Mononuclear cell (primary cell): Measurements from ENCODE around the gene OGFOD2. TPM values are rescaled to one million over a fixed set of nuclear protein-coding genes. Genes with fewer than 3 reads are reported as not detected.

Source experiments
- H3K27me3 ChIP-seq: 2 replicates; pipeline ENCODE4 v1.6.0; 2011; ENCODE audit warnings: low read length, control low read depth; ENCODE audit not compliant: insufficient read depth
- H3K4me1 ChIP-seq: 2 replicates; pipeline ENCODE4 v1.5.1; 2011; ENCODE audit warnings: mild to moderate bottlenecking, low read length, control low read depth; ENCODE audit not compliant: insufficient read depth
- H3K4me3 ChIP-seq: 2 replicates; pipeline ENCODE4 v1.5.1; 2011; ENCODE audit warnings: mild to moderate bottlenecking, low read length, moderate library complexity
- H3K9me3 ChIP-seq: 2 replicates; pipeline ENCODE4 v1.5.1; 2011; ENCODE audit warnings: low read depth, mild to moderate bottlenecking, control low read depth, low read length
- total RNA-seq: library from RNA; depleted of rRNA; stranded (reverse); fragments of >200 nt; gene quantifications from one replicate; pipeline ENCODE4 v1.2.3, GENCODE V29; 2012

Gene OGFOD2
- total RNA-seq, 1 donor, result 4.5 TPM

DNA sequence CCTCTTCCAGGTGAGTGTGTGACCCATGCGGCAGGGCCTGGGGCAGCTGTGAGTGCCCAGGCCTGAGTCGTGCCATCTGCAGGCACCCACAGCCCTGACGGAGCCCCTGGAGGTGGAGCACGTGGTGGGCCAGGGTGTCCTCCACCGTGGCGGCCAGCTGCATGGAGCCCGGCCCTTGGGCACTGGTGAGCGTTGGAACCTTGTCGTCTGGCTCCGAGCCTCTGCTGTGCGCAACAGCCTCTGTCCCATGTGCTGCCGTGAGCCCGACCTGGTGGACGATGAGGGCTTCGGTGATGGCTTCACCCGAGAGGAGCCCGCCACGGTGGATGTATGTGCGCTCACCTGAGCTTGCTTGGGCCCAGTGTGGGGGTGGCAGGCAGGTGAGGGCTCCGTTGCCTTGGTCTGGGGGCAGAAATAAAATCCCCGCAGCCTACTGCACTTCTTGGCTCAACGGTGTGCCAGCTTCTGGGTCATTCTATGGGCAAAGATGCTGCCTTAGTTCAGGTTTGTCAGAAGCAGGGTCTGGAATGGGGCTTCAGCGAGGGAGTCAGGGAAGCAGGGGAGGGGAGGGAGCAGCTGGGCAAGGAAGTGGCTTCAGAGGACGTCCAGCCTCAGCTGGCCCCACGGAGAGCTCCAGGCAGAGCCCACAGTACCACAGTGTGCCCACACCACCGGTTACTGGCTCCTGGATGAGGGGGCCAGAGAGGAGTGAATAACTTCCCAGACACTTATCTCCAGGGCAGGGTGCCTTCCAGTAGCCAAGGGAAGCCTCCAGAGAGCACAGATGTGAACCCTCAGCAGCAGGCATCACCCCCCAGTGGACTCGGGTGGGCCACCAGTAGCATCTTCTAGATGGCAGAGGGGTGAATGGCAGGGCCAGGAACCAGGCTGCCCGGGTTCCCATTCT lies 4.2 kb downstream of the OGFOD2 start:
- H3K9me3 ChIP-seq, result no peaks in the 10 kb centered on the region
- peaks cover 69% of the 10 kb centered on the region for H3K4me1 ChIP-seq
- H3K4me3 ChIP-seq, result peak overlapping the region; percentile 80

DNA sequence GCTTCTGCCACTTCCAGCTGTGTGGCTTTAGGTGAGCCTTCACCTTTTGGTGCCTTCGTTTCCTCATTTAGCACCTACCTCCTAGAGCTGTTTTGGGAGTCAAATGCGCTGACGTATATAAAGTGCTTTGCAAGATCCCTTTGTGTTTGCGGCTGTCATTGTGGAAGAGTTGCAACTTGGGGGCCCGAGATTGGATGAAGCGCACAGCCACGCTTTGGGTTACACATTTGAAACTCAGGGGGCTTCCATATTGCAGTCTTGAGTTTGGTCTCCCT lies 4.8 kb downstream of the OGFOD2 start:
- Histone ChIP-seq H3K27me3 (no peaks in the 10 kb centered on the region), H3K4me3 (peak overlapping the region; percentile 80), H3K9me3 (no peaks in the 10 kb centered on the region), H3K4me1 (peaks cover 74% of the 10 kb centered on the region)

More for the DNA sequence above, 4.2 kb downstream of the OGFOD2 start:
- no peaks in the 10 kb centered on the region for H3K27me3 ChIP-seq

DNA sequence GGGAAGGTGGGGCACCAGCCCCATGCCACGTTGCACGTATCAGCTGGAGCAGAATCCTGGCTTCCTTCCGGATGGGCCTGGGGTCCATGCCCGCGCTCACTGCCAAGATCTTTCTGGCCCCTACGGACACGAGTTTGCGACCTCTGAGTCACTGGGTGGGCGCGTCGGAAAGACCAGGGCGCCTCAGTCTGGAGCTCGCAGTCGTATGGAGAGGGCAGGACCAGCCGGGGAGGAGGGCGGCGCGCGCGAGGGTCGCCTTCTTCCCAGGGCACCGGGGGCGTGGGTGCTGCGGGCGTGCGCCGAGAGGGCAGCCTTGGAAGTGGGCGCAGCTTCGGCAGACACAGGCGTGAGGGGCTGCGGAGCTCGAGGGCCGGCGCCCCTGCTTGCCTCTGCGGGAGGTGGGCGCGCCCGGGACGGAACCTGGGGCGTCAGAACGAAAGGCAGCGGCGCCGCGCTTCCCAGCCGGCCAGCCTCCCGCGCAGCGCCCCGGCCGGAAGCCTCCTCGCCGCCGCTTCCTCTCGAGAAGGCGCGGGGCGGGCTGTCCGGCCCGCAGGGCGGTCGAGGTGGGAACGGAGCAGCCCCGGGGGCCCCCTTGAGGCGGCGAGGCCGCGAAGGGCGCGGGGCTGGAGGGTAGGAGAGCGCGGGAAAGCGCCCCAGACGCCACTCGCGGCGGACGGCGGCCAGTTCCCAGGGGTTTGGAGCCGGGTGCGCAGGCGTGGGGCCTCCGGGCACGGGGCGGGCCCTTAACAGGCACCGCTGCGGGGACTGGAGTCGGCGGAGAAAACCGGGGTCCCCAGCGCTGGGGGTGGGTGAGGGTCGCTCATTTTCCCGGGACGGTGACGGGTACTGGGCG lies 5.4 kb downstream of the OGFOD2 start, which contains the start of gene ARL6IP4:
ARL6IP4 (plus strand) TSS at position 499 of the 853 bp plus-strand sequence. CDS start 459 bp downstream, outside the sequence.
- no peaks in the 10 kb centered on the region for H3K27me3 ChIP-seq
- peak within 1 kb of the TSS; percentile 80 for H3K4me3 ChIP-seq
- no peaks in the 10 kb centered on the region for H3K9me3 ChIP-seq
- peaks cover 79% of the 10 kb centered on the region for H3K4me1 ChIP-seq

DNA sequence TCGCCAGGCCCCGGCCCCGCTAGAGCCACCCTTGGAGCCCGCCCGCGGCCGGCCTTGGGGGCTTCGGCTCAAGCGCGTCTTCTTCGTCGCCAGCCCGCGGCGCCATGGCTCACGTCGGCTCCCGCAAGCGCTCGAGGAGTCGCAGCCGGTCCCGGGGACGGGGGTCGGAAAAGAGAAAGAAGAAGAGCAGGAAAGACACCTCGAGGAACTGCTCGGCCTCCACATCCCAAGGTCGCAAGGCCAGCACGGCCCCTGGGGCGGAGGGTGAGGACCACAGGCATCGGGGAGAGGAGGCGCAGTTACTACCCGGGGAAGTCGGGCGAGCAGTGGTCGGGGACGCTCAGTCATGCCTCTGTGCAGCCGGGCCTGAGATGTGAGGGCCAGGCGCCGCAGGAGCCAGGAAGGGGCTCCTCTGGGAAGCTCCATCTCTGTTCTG lies 6.0 kb downstream of the OGFOD2 start:
- H3K4me3 ChIP-seq, result peak overlapping the region; percentile 80
- peaks cover 72% of the 10 kb centered on the region for H3K4me1 ChIP-seq
- H3K9me3 ChIP-seq, result no peaks in the 10 kb centered on the region
- no peaks in the 10 kb centered on the region for H3K27me3 ChIP-seq

DNA sequence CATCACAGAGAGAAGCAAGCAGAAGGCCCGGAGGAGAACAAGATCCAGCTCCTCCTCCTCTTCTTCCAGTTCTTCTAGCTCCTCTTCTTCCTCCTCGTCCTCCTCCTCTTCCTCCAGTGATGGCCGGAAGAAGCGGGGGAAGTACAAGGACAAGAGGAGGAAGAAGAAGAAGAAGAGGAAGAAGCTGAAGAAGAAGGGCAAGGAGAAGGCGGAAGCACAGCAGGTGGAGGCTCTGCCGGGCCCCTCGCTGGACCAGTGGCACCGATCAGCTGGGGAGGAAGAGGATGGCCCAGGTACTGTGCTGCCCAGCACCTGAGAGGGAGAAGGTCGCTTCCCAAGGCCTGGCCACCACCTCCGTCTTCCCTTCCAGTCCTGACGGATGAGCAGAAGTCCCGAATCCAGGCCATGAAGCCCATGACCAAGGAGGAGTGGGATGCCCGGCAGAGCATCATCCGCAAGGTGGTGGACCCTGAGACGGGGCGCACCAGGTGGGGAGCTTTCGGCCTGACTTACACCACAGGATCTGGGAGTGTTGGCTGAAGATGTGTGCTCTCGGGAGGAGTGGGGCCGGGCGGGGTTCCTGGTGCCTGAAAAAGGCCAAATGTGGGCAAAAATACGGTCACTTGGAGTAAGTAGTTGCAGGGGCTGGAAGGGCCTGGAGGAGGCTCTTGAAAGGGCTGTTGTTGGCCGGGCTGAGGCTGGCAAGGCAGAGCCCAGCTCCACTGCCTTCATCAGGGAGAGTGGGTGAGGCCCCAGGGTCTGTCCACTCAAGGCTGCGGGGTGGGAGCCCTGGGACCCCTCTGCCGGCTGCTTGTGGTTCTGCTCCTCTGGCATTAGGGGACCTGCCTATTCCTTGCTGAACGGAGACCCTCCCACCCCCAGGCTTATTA lies 6.8 kb downstream of the OGFOD2 start:
- H3K4me3 ChIP-seq, result peak overlapping the region; percentile 80
- H3K4me1 ChIP-seq, result peaks cover 64% of the 10 kb centered on the region
- no peaks in the 10 kb centered on the region for H3K27me3 ChIP-seq
- H3K9me3 ChIP-seq, result no peaks in the 10 kb centered on the region

DNA sequence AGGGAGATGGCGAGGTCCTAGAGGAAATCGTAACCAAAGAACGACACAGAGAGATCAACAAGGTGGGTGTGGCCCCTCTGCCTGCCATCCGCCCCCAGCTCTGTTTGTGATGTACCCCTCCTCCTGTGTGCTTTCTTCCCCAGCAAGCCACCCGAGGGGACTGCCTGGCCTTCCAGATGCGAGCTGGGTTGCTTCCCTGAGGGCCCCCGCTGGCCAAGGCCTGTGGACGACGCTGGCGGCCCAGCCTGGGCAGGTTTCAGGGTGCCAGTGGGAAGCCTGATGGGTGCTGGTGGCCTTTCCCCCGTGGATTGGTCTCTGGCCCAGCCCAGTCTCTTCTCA lies 7.4 kb downstream of the OGFOD2 start:
- no peaks in the 10 kb centered on the region for H3K27me3 ChIP-seq
- H3K4me1 ChIP-seq, result peaks cover 61% of the 10 kb centered on the region
- H3K9me3 ChIP-seq, result no peaks in the 10 kb centered on the region
- H3K4me3 ChIP-seq, result no peak overlapping the region

DNA sequence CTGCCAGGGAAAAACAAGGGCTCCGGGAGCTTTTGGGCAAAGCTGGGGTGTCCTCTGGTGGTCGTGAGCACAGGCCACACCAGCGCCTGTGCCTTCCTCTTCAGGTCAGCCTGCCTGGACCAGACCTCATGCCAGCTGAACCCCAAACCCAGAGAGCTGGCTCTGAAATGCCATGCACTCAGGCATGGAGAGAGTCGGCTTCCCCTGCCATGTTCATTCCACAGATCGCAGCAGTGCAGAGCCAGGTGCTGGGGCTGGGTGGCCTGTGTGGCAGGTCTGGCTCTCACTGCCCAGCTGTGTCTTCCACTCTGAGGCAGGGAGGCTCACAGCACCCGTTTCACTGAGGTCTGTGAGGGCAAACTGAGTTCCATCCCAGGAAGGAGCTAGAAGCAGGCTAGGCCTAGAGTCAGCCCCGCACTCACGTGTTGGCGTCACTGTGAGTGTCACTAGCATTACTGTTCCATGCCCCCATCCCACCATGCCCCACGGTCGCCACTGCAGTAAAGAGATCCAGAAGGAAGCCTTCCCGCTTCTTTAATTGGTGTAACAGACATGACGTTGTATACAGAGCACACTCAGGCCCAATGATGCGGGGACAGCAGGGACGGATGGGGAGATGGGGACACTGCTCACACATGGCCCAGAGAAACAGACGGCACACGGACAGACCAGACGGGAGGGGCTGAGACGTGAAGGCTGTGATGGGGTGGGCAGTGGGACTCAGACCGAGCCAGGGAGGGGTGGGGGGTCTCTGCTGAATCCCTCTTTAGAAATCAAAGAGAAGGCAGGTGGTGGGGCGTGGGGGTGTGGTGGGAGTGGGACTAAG lies 8.1 kb downstream of the OGFOD2 start:
- Histone ChIP-seq H3K9me3 (no peaks in the 10 kb centered on the region), H3K4me3 (no peak overlapping the region), H3K4me1 (peaks cover 61% of the 10 kb centered on the region), H3K27me3 (no peaks in the 10 kb centered on the region)

DNA sequence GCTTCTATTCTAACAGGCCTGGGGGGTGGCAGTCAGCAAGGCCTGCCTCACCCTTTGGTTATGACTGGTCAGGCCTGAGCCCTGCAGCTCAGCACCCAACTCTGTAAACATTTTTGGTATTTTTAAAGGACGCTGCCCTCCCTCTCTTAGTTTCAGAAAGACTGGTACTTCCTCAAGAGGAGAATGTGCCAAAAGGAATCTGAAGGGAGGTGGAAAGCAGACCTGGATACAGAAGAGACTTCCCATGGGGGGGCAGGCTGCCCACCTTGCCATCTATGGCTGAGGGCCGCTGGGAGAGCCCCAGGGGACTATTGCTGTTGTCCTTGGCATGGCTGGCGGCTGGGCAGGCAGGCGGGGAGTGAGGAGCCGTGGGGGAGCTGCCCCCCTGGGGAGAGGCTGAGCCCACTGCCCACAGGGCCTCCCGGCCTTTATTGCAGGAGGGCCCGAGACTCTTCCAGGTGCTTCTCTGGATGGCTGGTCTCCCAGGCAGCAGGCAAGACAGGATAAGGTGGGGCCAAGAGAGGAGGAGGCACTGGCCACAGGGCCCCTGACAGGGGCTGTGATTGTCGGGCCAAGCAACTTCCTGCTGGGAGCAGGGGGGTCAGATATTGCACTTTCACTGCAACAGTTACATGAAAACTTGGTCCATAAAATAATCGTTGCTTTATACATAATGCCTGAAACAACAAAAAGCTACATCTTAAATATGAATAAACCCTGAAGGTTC lies 8.9 kb downstream of the OGFOD2 start:
- no peaks in the 10 kb centered on the region for H3K27me3 ChIP-seq
- H3K4me3 ChIP-seq, result no peak overlapping the region
- H3K9me3 ChIP-seq, result no peaks in the 10 kb centered on the region
- H3K4me1 ChIP-seq, result peaks cover 57% of the 10 kb centered on the region

DNA sequence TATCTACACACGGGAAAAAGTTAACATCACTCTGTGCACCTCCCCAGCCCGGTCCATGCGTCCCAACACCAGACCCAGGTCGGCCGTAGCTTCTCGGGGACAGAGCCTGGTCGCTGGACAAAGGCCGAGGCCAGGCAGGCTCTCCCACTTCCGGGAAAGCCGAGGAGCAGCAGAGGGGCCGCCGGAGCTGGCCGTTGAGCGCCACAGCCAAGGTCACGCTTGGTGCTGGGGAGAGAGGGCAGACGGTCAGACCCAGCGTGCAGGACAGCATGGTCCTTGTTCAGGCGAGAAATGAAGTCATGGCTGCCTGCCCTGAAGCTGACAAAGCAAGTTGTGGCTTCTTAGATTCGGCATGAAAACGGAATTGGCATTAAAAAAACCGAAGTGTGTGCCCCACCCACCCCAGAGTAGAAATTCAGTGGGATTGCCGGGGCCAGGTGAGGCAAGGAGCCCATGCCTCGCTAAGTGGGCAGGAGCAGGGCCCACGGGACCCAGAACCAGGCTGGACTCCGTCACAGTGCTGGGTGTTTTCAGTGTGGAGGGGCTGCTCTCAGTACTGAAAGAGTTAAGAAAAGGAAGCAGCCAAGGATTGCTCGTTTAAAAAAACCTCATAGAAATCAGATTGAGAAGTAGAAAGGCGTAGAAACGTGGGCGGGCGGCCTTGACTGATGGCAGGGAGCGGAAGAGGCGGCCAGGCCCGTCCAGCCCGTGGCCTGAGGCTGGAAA lies 9.7 kb downstream of the OGFOD2 start:
- Histone ChIP-seq H3K4me3 (no peak overlapping the region), H3K4me1 (peaks cover 49% of the 10 kb centered on the region), H3K27me3 (no peaks in the 10 kb centered on the region), H3K9me3 (no peaks in the 10 kb centered on the region)

DNA sequence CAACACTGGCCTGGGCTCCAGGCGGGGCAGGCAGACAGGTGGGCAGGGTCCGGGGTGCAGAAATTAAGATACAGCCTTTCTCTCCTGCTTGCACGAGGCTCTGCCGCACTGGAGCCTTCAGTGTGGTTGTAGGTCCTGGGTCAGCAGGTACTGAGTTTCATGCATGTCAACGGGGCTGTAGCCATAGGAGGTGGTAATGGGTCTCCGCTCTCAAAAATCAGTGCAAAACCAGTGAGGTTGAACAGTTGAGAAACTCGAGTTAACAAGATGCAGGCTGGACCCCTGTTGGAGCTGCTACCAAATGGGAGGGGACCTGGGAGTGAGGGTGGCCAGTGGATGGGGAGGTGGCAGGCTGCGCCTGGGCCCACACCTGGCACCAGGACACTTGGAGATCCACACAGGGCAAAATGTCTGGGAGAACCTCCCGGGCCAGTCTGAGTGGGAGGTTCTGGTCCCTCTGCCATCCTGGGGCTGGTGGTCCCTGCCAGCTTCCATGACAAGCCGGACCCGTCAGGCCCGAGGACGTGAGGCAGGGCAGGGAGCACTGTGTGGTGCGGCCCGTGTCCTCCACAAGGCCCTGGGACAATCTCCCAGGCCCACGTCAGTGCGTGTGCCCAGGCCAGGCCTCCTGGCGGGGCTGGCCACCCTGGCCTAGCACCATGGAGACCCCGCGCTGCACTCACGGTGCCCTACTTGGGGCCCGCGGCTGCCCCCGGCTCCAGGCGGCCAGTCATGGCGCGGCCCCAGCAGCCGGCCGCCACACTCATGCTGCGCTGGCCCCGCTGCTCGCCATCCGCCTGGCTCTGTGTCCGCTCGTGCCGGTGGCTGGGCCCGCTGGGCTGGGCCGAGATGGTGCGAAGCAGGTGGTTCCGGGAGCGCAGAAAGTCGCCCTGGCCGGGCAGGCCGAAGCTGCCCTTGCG lies 10.6 kb downstream of the OGFOD2 start:
- Histone ChIP-seq H3K4me3 (no peak overlapping the region), H3K4me1 (peaks cover 44% of the 10 kb centered on the region)

DNA sequence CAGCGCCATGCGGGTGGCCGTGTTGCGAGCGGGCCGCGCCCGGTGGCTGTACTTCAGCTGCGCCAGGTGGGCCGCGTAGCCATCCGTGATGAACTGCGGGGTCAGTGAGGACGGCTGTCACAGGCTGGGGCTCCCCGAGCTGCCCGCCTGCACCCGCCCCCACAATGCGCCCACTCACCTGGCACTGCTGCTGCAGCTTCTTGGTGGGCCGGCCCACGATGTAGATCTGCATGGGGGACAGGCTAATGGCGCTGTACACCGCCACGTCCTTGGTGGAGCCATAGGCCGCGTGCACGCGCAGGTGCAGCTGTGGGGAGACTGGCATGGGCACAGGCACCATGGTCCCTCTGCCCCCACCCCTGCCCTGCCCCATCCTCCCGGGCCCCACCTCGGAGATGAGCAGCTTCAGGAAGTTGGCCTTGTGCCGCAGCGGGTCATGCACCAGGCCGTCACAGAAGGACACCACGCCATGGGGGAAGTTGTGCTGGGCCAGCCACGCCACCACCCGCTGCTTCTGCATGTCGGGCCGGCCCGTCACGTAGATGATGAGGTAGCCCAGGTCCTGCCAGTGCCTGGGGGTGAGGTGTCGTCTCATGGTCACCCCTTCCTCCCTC lies 11.3 kb downstream of the OGFOD2 start:
- no peaks in the 10 kb centered on the region for H3K9me3 ChIP-seq
- H3K4me1 ChIP-seq, result peaks cover 40% of the 10 kb centered on the region
- H3K4me3 ChIP-seq, result no peak overlapping the region
- no peaks in the 10 kb centered on the region for H3K27me3 ChIP-seq

More for the DNA sequence above, 10.6 kb downstream of the OGFOD2 start:
- no peaks in the 10 kb centered on the region for H3K9me3 ChIP-seq
- no peaks in the 10 kb centered on the region for H3K27me3 ChIP-seq
